Mucosa of descending colon (tissue), 3 donors: ENCODE data around the gene CARTPT. TPM values are rescaled to one million over a fixed set of nuclear protein-coding genes. Genes with fewer than 3 reads are reported as not detected.

Experiments
- ATAC-seq: fragments of 200-7000 bp; cut with Tn5 transposase; one replicate; pipeline ENCODE4 v1.9.1; 2020; ENCODE audit warnings: mild to moderate bottlenecking, moderate library complexity
- DNase-seq, 3 donors: peaks; one replicate each; pipeline ENCODE4 v3.0.0-alpha.2; 2020
- H3K36me3 ChIP-seq: fragments of 200-600 bp; one replicate; pipeline ENCODE4 v1.8.0; 2021; ENCODE audit warnings: low read depth, mild to moderate bottlenecking
- H3K4me1 ChIP-seq: fragments of 200-600 bp; one replicate; pipeline ENCODE4 v1.8.0; 2021; ENCODE audit warnings: low read depth, mild to moderate bottlenecking
- H3K4me3 ChIP-seq: fragments of 200-600 bp; one replicate; pipeline ENCODE4 v1.8.0; 2021; ENCODE audit warnings: mild to moderate bottlenecking
- H3K9me3 ChIP-seq: fragments of 200-600 bp; one replicate; pipeline ENCODE4 v1.8.0; 2021; ENCODE audit warnings: mild to moderate bottlenecking
- CTCF ChIP-seq: fragments of 200-600 bp; IDR thresholded peaks from one replicate; pipeline ENCODE4 v1.8.0; 2022; ENCODE audit warnings: antibody characterized with exemption, mild to moderate bottlenecking
- intact Hi-C, 2 donors: fragments of 100-400 bp; cut with DNase I in 1 of 2; cut with micrococcal nuclease in 1 of 2; formaldehyde crosslinking; loops; one replicate each; pipeline versions ENCODE4 v1.11.0 to v1.11.1; 2022; cut with DNase I, micrococcal nuclease
- total RNA-seq, 3 donors: library from RNA; stranded (reverse); fragmentation: NEBNext Ultra II Directional in 2 of 3; extraction: Animal tissue kit (Norgen Biotek cat#: 25700) in 2 of 3; gene quantifications; one replicate each; pipeline versions ENCODE4 v1.2.1 to v1.2.4, GENCODE V29; 2021 to 2023
- donor health status: DM: no; HTN: no; CAD: no; lungs with moderate emphysema.
- donor health status: DM: no; HTN: no; CAD: no.
- donor health status: DM: no; HTN: yes; CAD: no.

CARTPT gene
- total RNA-seq, 3 donors from 2014 or later = 14.0 TPM; not detected in 2

GRCh38 chr5:71747182-71747581 is 28.1 kb downstream of the CARTPT start:
- no peak for ATAC-seq
- no peak for DNase-seq
- peaks cover 24% of the 10 kb centered on the region for H3K4me1 ChIP-seq
- no peak overlapping the region for H3K4me3 ChIP-seq
- TF ChIP-seq CTCF = no peak
- intact Hi-C loops = no loop called here
- H3K9me3 ChIP-seq = no peaks in the 10 kb centered on the region
- no peaks in the 10 kb centered on the region for H3K36me3 ChIP-seq

GRCh38 chr5:71748360-71748759 is 29.3 kb downstream of the CARTPT start:
- peaks cover 24% of the 10 kb centered on the region for H3K4me1 ChIP-seq
- no peaks in the 10 kb centered on the region for H3K9me3 ChIP-seq
- no peak overlapping the region for H3K4me3 ChIP-seq
- intact Hi-C loops = no loop called here
- TF ChIP-seq CTCF = no peak
- ATAC-seq = peak; percentile 94
- DNase-seq = peak; percentile 89 to 90 (median 90)
- no peaks in the 10 kb centered on the region for H3K36me3 ChIP-seq

- H3K9me3 ChIP-seq = no peaks in the 10 kb centered on the region
- ATAC-seq = no peak
- intact Hi-C loops = no loop called here
- no peak for DNase-seq
- H3K36me3 ChIP-seq = no peaks in the 10 kb centered on the region
- no peak for TF ChIP-seq CTCF
- H3K4me3 ChIP-seq = no peak overlapping the region
- H3K4me1 ChIP-seq = peaks cover 10% of the 10 kb centered on the region
Measured at GRCh38 chr5:71751422-71751821, 32.3 kb downstream of the CARTPT start.

- Histone ChIP-seq H3K9me3 (no peaks in the 10 kb centered on the region), H3K4me3 (no peak overlapping the region), H3K4me1 (peaks cover 10% of the 10 kb centered on the region), H3K36me3 (no peaks in the 10 kb centered on the region)
- no peak for TF ChIP-seq CTCF
- intact Hi-C loops = no loop called here
- ATAC-seq = no peak
- DNase-seq = no peak
Measured at GRCh38 chr5:71752441-71753190, 33.5 kb downstream of the CARTPT start.

- peak in 2 of 3 donors; percentile 71 to 75 for DNase-seq
- Histone ChIP-seq H3K4me3 (no peak overlapping the region), H3K36me3 (no peaks in the 10 kb centered on the region), H3K9me3 (no peaks in the 10 kb centered on the region), H3K4me1 (no peaks in the 10 kb centered on the region)
- ATAC-seq = peak; percentile 99
- intact Hi-C loops = no loop called here
- TF ChIP-seq CTCF = peak; percentile 57
Measured at GRCh38 chr5:71757590-71758543, 38.8 kb downstream of the CARTPT start.
